Liver (tissue), 9 donors: ENCODE measurements around the gene CPNE5. TPM values are rescaled to one million over a fixed set of nuclear protein-coding genes. Genes with fewer than 3 reads are reported as not detected.

ENCODE experiments used
- DNase-seq: peaks from one replicate; pipeline ENCODE4 v3.0.0-alpha.2; 2017; ENCODE audit warnings: low spot score
- H3K27ac ChIP-seq, 2 donors: one replicate each; pipeline ENCODE4 v1.7.0; 2013; ENCODE audit warnings: inconsistent platforms in 2 of 2, low read length in 2 of 2, control low read depth in 1 of 2, low read depth in 1 of 2, mild to moderate bottlenecking in 1 of 2
- H3K27me3 ChIP-seq, 4 donors: one replicate each; pipeline versions ENCODE4 v1.6.1 to v1.7.0; 2013; ENCODE audit warnings: low read length in 3 of 4, inconsistent platforms in 1 of 4, mild to moderate bottlenecking in 1 of 4, moderate library complexity in 1 of 4; ENCODE audit not compliant: control insufficient read depth in 4 of 4, insufficient read depth in 4 of 4
- H3K36me3 ChIP-seq, 4 donors: one replicate each; pipeline versions ENCODE4 v1.6.1 to v1.7.0; 2013; ENCODE audit warnings: low read length in 3 of 4, mild to moderate bottlenecking in 3 of 4, low read depth in 1 of 4, moderate library complexity in 1 of 4; ENCODE audit not compliant: control insufficient read depth in 4 of 4, insufficient read depth in 3 of 4
- H3K4me1 ChIP-seq, 4 donors: one replicate each; pipeline versions ENCODE4 v1.6.1 to v1.7.0; 2013; ENCODE audit warnings: low read length in 3 of 4, mild to moderate bottlenecking in 3 of 4, moderate library complexity in 1 of 4; ENCODE audit not compliant: control insufficient read depth in 4 of 4, insufficient read depth in 4 of 4
- H3K4me3 ChIP-seq, 3 donors: one replicate each; pipeline versions ENCODE4 v1.6.1 to v1.7.0; 2013; ENCODE audit warnings: low read length in 3 of 3, control low read depth in 1 of 3, low read depth in 1 of 3, mild to moderate bottlenecking in 1 of 3
- H3K9ac ChIP-seq, 2 donors: one replicate each; pipeline ENCODE4 v1.7.0; 2013; ENCODE audit warnings: low read length in 2 of 2, mild to moderate bottlenecking in 2 of 2, moderate library complexity in 2 of 2, control low read depth in 1 of 2, low read depth in 1 of 2
- H3K9me3 ChIP-seq, 4 donors: one replicate each; pipeline versions ENCODE4 v1.6.1 to v1.7.0; 2013; ENCODE audit warnings: low read length in 3 of 4; ENCODE audit not compliant: control insufficient read depth in 4 of 4
- ATF3 ChIP-seq: IDR thresholded peaks from 2 replicates; pipeline ENCODE4 v1.6.1; 2016; ENCODE audit warnings: antibody characterized with exemption
- CTCF ChIP-seq: fragments of 150-350 bp; IDR thresholded peaks from 2 replicates; pipeline ENCODE4 v1.5.1; 2017; ENCODE audit warnings: improper control_type of control experiment, low read depth, low read length; ENCODE audit not compliant: missing input control
- EGR1 ChIP-seq, 2 donors: IDR thresholded peaks; 2 replicates each; pipeline ENCODE4 v1.6.1; 2016 to 2018; ENCODE audit warnings: antibody characterized with exemption in 2 of 2, low read depth in 2 of 2
- FOXA1 ChIP-seq: IDR thresholded peaks from 2 replicates; pipeline ENCODE4 v1.6.1; 2016; ENCODE audit warnings: antibody characterized with exemption
- FOXA2 ChIP-seq: IDR thresholded peaks from 2 replicates; pipeline ENCODE4 v1.6.1; 2016; ENCODE audit warnings: antibody characterized with exemption
- GABPA ChIP-seq, 2 donors: IDR thresholded peaks in 1 of 2; conservative IDR thresholded peaks in 1 of 2; 2 replicates each; pipeline ENCODE4 v1.6.1; 2016; ENCODE audit warnings: antibody characterized with exemption in 2 of 2, mild to moderate bottlenecking in 1 of 2, moderate library complexity in 1 of 2
- HNF4A ChIP-seq, 2 donors: conservative IDR thresholded peaks; 2 replicates each; pipeline ENCODE4 v1.6.1; 2016; ENCODE audit warnings: antibody characterized with exemption in 2 of 2, mild to moderate bottlenecking in 2 of 2
- HNF4G ChIP-seq: IDR thresholded peaks from 2 replicates; pipeline ENCODE4 v1.6.1; 2016; ENCODE audit warnings: antibody characterized with exemption
- JUND ChIP-seq, 2 donors: IDR thresholded peaks; 2 replicates each; pipeline ENCODE4 v1.6.1; 2016; ENCODE audit warnings: antibody characterized with exemption in 2 of 2
- MAX ChIP-seq: IDR thresholded peaks from 2 replicates; pipeline ENCODE4 v1.6.1; 2016; ENCODE audit warnings: antibody characterized with exemption
- NR2F2 ChIP-seq: IDR thresholded peaks from 2 replicates; pipeline ENCODE4 v1.6.1; 2016; ENCODE audit warnings: antibody characterized with exemption
- RAD21 ChIP-seq, 2 donors: IDR thresholded peaks; 2 replicates each; pipeline ENCODE4 v1.6.1; 2016; ENCODE audit warnings: antibody characterized with exemption in 2 of 2, mild to moderate bottlenecking in 2 of 2
- RXRA ChIP-seq, 2 donors: IDR thresholded peaks; 2 replicates each; pipeline ENCODE4 v1.6.1; 2017 to 2018; ENCODE audit warnings: antibody characterized with exemption in 2 of 2, mild to moderate bottlenecking in 1 of 2
- SP1 ChIP-seq: IDR thresholded peaks from 2 replicates; pipeline ENCODE4 v1.6.1; 2018; ENCODE audit warnings: antibody characterized with exemption, mild to moderate bottlenecking
- TAF1 ChIP-seq: conservative IDR thresholded peaks from 2 replicates; pipeline ENCODE4 v1.6.1; 2016; ENCODE audit warnings: antibody characterized with exemption, mild to moderate bottlenecking
- ZBTB33 ChIP-seq: IDR thresholded peaks from 2 replicates; pipeline ENCODE4 v1.6.1; 2016; ENCODE audit warnings: antibody characterized with exemption
- WGBS: extraction: QIAGEN DNeasy Blood & Tissue Kit; methylation state at CpG from one replicate; pipeline ENCODE4 v1.1.7; 2013; 5-methylcytosine and 5-hydroxymethylcytosine counted together
- polyA plus RNA-seq, 2 donors: library from polyadenylated mRNA; stranded (reverse) in 1 of 2; unstranded in 1 of 2; fragments of 200-250 nt in 1 of 2; fragments of >200 nt in 1 of 2; fragmentation: Nextera tagmentation in 1 of 2; extraction: Ambion mirVana in 1 of 2; gene quantifications; one replicate each; pipeline versions ENCODE4 v1.2.1 to v1.2.3, GENCODE V29; 2013 to 2015
- total RNA-seq, 2 donors: library from RNA; depleted of rRNA; stranded (reverse); fragments of >200 nt; gene quantifications; one replicate each; pipeline ENCODE4 v1.2.3, GENCODE V29; 2014
- TF ChIP-seq, protein P1 (sequence below): IDR thresholded peaks from 2 replicates; pipeline ENCODE4 v1.6.1; 2016; ENCODE audit warnings: antibody characterized with exemption, mild to moderate bottlenecking
- donor health status: healthy.
- donor health status: healthy.
- donor health status: healthy.
- donor health status: healthy.
- donor health status: healthy.

The CPNE5 gene
- total and polyA plus RNA-seq, 4 donors: 0.24 to 1.1 (median 0.44) TPM

DNA sequence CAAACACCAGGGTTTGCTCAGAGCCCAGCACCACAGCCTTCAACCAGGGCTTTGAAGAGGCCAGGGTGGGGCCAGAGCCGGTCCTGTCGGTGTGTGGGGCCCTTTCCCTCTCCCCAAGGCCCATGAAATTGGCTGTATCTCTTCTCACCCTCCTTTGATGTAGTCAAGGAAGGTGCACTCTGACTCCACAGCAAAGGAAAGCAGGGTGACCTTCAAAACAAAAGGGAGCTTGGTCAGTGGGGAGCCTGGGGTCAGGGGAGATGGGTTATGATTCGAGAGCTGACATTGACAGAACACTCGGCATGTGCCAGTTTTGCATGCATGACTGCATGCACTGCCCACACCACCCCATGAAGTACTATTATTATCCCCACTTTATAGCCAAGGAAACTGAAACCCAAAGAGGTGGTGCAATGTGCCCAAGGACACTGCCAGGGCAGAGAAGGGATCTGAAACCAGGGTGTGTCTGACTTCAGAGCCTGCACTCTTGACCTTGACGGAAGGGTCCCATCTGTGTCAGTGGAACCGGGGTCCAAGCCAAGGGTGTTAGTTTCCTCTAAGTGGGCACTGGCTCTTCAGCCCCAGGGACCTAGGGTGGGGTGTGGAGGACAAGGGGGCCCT lies 86.2 kb downstream of the CPNE5 start:
- Histone ChIP-seq H3K4me3 (no peak overlapping the region), H3K9ac (no peak overlapping the region), H3K36me3 (no peaks in the 10 kb centered on the region), H3K9me3 (peaks cover 0 to 3% (median 2%) of the 10 kb centered on the region in 4 donors), H3K27ac (no peak overlapping the region), H3K27me3 (no peaks in the 10 kb centered on the region), H3K4me1 (no peaks in the 10 kb centered on the region)
- no peak for TF ChIP-seq NR2F2
- no peak for TF ChIP-seq ZBTB33
- TF ChIP-seq RXRA (IDR thresholded peaks at IDR 0.05): no peak
- TF ChIP-seq ATF3: no peak
- no peak for TF ChIP-seq GABPA (IDR thresholded peaks at IDR 0.05 in 1 of 2, conservative IDR thresholded peaks at IDR 0.05 in 1 of 2)
- TF ChIP-seq JUND (IDR thresholded peaks at IDR 0.05): no peak
- TF ChIP-seq HNF4G: no peak
- no peak for TF ChIP-seq CTCF
- TF ChIP-seq FOXA2: no peak
- TF ChIP-seq, protein P1, sequence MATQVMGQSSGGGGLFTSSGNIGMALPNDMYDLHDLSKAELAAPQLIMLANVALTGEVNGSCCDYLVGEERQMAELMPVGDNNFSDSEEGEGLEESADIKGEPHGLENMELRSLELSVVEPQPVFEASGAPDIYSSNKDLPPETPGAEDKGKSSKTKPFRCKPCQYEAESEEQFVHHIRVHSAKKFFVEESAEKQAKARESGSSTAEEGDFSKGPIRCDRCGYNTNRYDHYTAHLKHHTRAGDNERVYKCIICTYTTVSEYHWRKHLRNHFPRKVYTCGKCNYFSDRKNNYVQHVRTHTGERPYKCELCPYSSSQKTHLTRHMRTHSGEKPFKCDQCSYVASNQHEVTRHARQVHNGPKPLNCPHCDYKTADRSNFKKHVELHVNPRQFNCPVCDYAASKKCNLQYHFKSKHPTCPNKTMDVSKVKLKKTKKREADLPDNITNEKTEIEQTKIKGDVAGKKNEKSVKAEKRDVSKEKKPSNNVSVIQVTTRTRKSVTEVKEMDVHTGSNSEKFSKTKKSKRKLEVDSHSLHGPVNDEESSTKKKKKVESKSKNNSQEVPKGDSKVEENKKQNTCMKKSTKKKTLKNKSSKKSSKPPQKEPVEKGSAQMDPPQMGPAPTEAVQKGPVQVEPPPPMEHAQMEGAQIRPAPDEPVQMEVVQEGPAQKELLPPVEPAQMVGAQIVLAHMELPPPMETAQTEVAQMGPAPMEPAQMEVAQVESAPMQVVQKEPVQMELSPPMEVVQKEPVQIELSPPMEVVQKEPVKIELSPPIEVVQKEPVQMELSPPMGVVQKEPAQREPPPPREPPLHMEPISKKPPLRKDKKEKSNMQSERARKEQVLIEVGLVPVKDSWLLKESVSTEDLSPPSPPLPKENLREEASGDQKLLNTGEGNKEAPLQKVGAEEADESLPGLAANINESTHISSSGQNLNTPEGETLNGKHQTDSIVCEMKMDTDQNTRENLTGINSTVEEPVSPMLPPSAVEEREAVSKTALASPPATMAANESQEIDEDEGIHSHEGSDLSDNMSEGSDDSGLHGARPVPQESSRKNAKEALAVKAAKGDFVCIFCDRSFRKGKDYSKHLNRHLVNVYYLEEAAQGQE: no peak
- TF ChIP-seq SP1: no peak
- TF ChIP-seq FOXA1: no peak
- TF ChIP-seq RAD21 (IDR thresholded peaks at IDR 0.05): no peak
- 85% methylated on average over 6 of the region's 6 CpGs for WGBS
- DNase-seq: no peak

DNA sequence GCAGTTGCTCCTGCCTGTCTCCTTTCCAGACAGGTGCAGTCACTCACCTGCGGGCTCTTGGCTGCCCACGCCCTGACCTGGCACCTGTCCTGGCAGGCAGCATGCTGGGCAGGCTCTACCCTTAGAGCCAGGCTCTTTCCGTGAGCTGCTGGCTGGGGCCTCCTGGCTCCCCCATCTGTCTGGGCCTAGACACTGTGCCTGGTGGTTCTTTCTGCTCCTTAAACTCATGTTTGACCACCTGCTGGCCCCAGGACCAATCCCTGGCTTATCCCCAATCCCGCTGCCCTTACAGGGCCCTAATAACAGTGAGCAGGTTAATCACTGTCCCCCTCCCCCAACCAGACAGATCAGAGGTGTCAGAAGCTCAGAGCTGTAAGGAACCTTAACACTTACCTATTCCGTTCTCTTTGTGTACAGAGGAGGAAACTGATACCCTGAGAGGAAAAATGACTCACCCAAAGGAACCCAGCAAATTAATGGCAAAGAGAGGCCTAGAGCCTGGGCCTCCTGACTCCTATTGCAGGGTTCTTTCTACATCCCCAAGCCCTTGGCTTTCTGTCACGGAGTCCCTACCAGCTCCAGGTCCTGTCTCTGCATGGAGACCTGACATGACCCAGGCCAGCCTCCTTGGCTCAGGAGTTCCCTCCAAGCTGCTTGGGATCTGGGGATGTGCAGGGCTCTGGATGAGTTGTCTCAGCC lies 86.9 kb downstream of the CPNE5 start:
- WGBS: 81% methylated on average over 6 of the region's 6 CpGs
- no peak overlapping the region for H3K9ac ChIP-seq
- no peak overlapping the region for H3K4me3 ChIP-seq
- peaks cover 0 to 3% (median 2%) of the 10 kb centered on the region in 4 donors for H3K9me3 ChIP-seq
- no peak for DNase-seq
- H3K27ac ChIP-seq: no peak overlapping the region
- H3K36me3 ChIP-seq: no peaks in the 10 kb centered on the region
- no peaks in the 10 kb centered on the region for H3K27me3 ChIP-seq
- H3K4me1 ChIP-seq: no peaks in the 10 kb centered on the region
- TF ChIP-seq EGR1 (IDR thresholded peaks at IDR 0.05; ENCODE audit: low read depth in 2 of 2) (no peak), GABPA (IDR thresholded peaks at IDR 0.05 in 1 of 2, conservative IDR thresholded peaks at IDR 0.05 in 1 of 2) (no peak), JUND (IDR thresholded peaks at IDR 0.05) (no peak), MAX (no peak), CTCF (no peak), NR2F2 (no peak), HNF4A (conservative IDR thresholded peaks at IDR 0.05) (no peak), SP1 (no peak), FOXA1 (no peak), TAF1 (no peak), ZBTB33 (no peak), HNF4G (no peak), RAD21 (IDR thresholded peaks at IDR 0.05) (no peak), RXRA (IDR thresholded peaks at IDR 0.05) (no peak), FOXA2 (no peak)
